Naive thymus-derived CD4-positive, alpha-beta T cell (primary cell): ENCODE data around the gene HDAC6. TPM values are rescaled to one million over a fixed set of nuclear protein-coding genes. Genes with fewer than 3 reads are reported as not detected.

Experiments used
- ATAC-seq: fragments of 150-1000 bp; cut with Tn5 transposase; 2 replicates; pipeline ENCODE4 v1.10.0; 2021; ENCODE audit warnings: mild to moderate bottlenecking, moderate library complexity
- CTCF ChIA-PET: fragments of 350-600 bp; sonication (Branson Sonifier 250); formaldehyde crosslinking; loops from one replicate; lab custom pipeline; 2021; ENCODE audit warnings: antibody characterized with exemption; lab: Charles Lee
- POLR2A ChIA-PET: fragments of 350-600 bp; sonication (Branson Sonifier 250); formaldehyde crosslinking; loops from one replicate; lab custom pipeline; 2021; ENCODE audit warnings: antibody characterized with exemption, inconsistent platforms; lab: Charles Lee
- DNase-seq, 9 donors: peaks; one replicate each; pipeline versions ENCODE4 v3.0.0 to v3.0.0-alpha.2; 2020 to 2022; ENCODE audit warnings: mixed read lengths in 1 of 9
- H3K27ac ChIP-seq: one replicate; pipeline ENCODE4 v1.7.0; 2013; ENCODE audit warnings: mild to moderate bottlenecking, low read depth, low read length, moderate library complexity
- H3K27me3 ChIP-seq, 2 donors: one replicate each; pipeline ENCODE4 v1.7.0; 2013; ENCODE audit warnings: low read length in 2 of 2, mild to moderate bottlenecking in 2 of 2, moderate library complexity in 2 of 2; ENCODE audit not compliant: control insufficient read depth in 2 of 2, insufficient read depth in 2 of 2
- H3K36me3 ChIP-seq, 3 experiments: 1 replicate in 2 of 3; 2 replicates in 1 of 3; pipeline ENCODE4 v1.7.0; 2013; ENCODE audit warnings: low read length in 3 of 3, mild to moderate bottlenecking in 3 of 3, moderate library complexity in 1 of 3; ENCODE audit not compliant: insufficient read depth in 3 of 3, control insufficient read depth in 2 of 3
- H3K4me1 ChIP-seq, 2 donors: one replicate each; pipeline ENCODE4 v1.7.0; 2013; ENCODE audit warnings: low read length in 2 of 2, mild to moderate bottlenecking in 2 of 2, moderate library complexity in 1 of 2; ENCODE audit not compliant: control insufficient read depth in 2 of 2, insufficient read depth in 2 of 2
- H3K4me3 ChIP-seq: 2 replicates; pipeline ENCODE4 v1.7.0; 2013; ENCODE audit warnings: mild to moderate bottlenecking, low read length
- H3K9me3 ChIP-seq, 3 experiments: 1 replicate in 2 of 3; 2 replicates in 1 of 3; pipeline ENCODE4 v1.7.0; 2013; ENCODE audit warnings: low read length in 3 of 3; ENCODE audit not compliant: control insufficient read depth in 2 of 3
- H3K27ac Mint-ChIP-seq, 9 donors: one replicate each; pipeline ENCODE4 v1.8.0; 2020 to 2022; ENCODE audit warnings: mixed read lengths in 9 of 9, mild to moderate bottlenecking in 8 of 9, moderate library complexity in 5 of 9, inconsistent platforms in 2 of 9
- H3K27me3 Mint-ChIP-seq, 5 donors: one replicate each; pipeline ENCODE4 v1.8.0; 2021 to 2022; ENCODE audit warnings: mixed read lengths in 5 of 5, mild to moderate bottlenecking in 1 of 5
- H3K36me3 Mint-ChIP-seq, 5 donors: one replicate each; pipeline ENCODE4 v1.8.0; 2020 to 2022; ENCODE audit warnings: mixed read lengths in 5 of 5, mild to moderate bottlenecking in 3 of 5, inconsistent platforms in 1 of 5
- H3K4me1 Mint-ChIP-seq, 7 donors: one replicate each; pipeline ENCODE4 v1.8.0; 2020 to 2022; ENCODE audit warnings: mixed read lengths in 7 of 7, mild to moderate bottlenecking in 3 of 7, inconsistent platforms in 1 of 7
- H3K4me3 Mint-ChIP-seq, 10 donors: one replicate each; pipeline ENCODE4 v1.8.0; 2020 to 2022; ENCODE audit warnings: mild to moderate bottlenecking in 10 of 10, mixed read lengths in 10 of 10, moderate library complexity in 6 of 10, inconsistent platforms in 2 of 10
- H3K9me3 Mint-ChIP-seq, 11 donors: one replicate each; pipeline ENCODE4 v1.8.0; 2020 to 2022; ENCODE audit warnings: mixed read lengths in 11 of 11, mild to moderate bottlenecking in 4 of 11, inconsistent platforms in 1 of 11, moderate library complexity in 1 of 11
- intact Hi-C, 2 donors: fragments of 100-400 bp; cut with micrococcal nuclease; formaldehyde crosslinking; loops; one replicate each; pipeline ENCODE4 v1.15.1; 2023
- polyA plus RNA-seq, 2 donors: library from polyadenylated mRNA; unstranded; fragments of 300-500 nt; fragmentation: Illumina TruSeq; gene quantifications; one replicate each; pipeline ENCODE4 v1.2.3, GENCODE V29; 2021
- total RNA-seq, 6 experiments: library from RNA in 5 of 6; stranded (reverse) in 5 of 6; gene quantifications; 1 replicate in 5 of 6; 2 replicates in 1 of 6; pipeline ENCODE4 v1.2.3 and lab custom pipeline; 2021 to 2026

Gene HDAC6
- total and polyA plus RNA-seq, 7 experiments from 2014 or later, result 13.3 to 135 (median 87.6) TPM

GRCh38 chrX:48789366-48790220 is 12.3 kb upstream of the HDAC6 start:
- H3K9me3 Mint-ChIP-seq, result peaks cover 0 to 3% (median 0%) of the 10 kb centered on the region in 11 donors
- ChIA-PET POLR2A (no interaction called here), CTCF (no interaction called here)
- Histone ChIP-seq H3K9me3 (no peaks in the 10 kb centered on the region), H3K4me1 (no peaks in the 10 kb centered on the region), H3K27ac (no peak overlapping the region), H3K36me3 (no peaks in the 10 kb centered on the region), H3K27me3 (no peaks in the 10 kb centered on the region), H3K4me3 (no peak overlapping the region)
- DNase-seq (no peak), ATAC-seq (peak; percentile 72)
- peak overlapping the region in 3 of 9 donors; percentile 32 to 63 (median 38) for H3K27ac Mint-ChIP-seq
- no peaks in the 10 kb centered on the region for H3K36me3 Mint-ChIP-seq
- intact Hi-C loops, result no loop called here
- peaks cover 0 to 19% (median 0%) of the 10 kb centered on the region in 5 donors for H3K27me3 Mint-ChIP-seq
- peak overlapping the region in 1 of 10 donors; percentile 38 for H3K4me3 Mint-ChIP-seq
- H3K4me1 Mint-ChIP-seq, result peaks cover 0 to 17% (median 12%) of the 10 kb centered on the region in 7 donors

- no peak overlapping the region for H3K27ac Mint-ChIP-seq
- Histone ChIP-seq H3K9me3 (no peaks in the 10 kb centered on the region), H3K4me3 (no peak overlapping the region), H3K27me3 (no peaks in the 10 kb centered on the region), H3K4me1 (no peaks in the 10 kb centered on the region), H3K36me3 (no peaks in the 10 kb centered on the region), H3K27ac (no peak overlapping the region)
- ATAC-seq, result no peak
- ChIA-PET POLR2A (no interaction called here), CTCF (no interaction called here)
- H3K27me3 Mint-ChIP-seq, result peaks cover 0 to 19% (median 0%) of the 10 kb centered on the region in 5 donors
- H3K4me3 Mint-ChIP-seq, result peak overlapping the region in 1 of 10 donors; percentile 45
- peaks cover 0 to 3% (median 0%) of the 10 kb centered on the region in 11 donors for H3K9me3 Mint-ChIP-seq
- H3K4me1 Mint-ChIP-seq, result peaks cover 0 to 17% (median 12%) of the 10 kb centered on the region in 7 donors
- intact Hi-C loops, result no loop called here
- no peak for DNase-seq
- no peaks in the 10 kb centered on the region for H3K36me3 Mint-ChIP-seq
Measured at GRCh38 chrX:48790477-48790876, 11.4 kb upstream of the HDAC6 start.

- H3K36me3 Mint-ChIP-seq, result no peaks in the 10 kb centered on the region
Measured at GRCh38 chrX:48791063-48791820, 10.6 kb upstream of the HDAC6 start.

GRCh38 chrX:48792219-48792618 is 9.6 kb upstream of the HDAC6 start:
- no peak for ATAC-seq
- POLR2A ChIA-PET, result interaction anchor here (1.5 kb wide), 1 partner anchor 9 kb away, joined by 4 read pairs; the partner anchor contains the start of gene HDAC6
- peaks cover 0 to 3% (median 0%) of the 10 kb centered on the region in 11 donors for H3K9me3 Mint-ChIP-seq
- CTCF ChIA-PET, result no interaction called here
- intact Hi-C loops, result no loop called here
- Histone ChIP-seq H3K36me3 (no peaks in the 10 kb centered on the region), H3K9me3 (no peaks in the 10 kb centered on the region), H3K4me1 (no peaks in the 10 kb centered on the region), H3K27ac (no peak overlapping the region), H3K27me3 (no peaks in the 10 kb centered on the region), H3K4me3 (no peak overlapping the region)
- no peak overlapping the region for H3K4me3 Mint-ChIP-seq
- DNase-seq, result no peak
- no peak overlapping the region for H3K27ac Mint-ChIP-seq
- peaks cover 0 to 14% (median 0%) of the 10 kb centered on the region in 5 donors for H3K27me3 Mint-ChIP-seq
- peaks cover 0 to 17% (median 12%) of the 10 kb centered on the region in 7 donors for H3K4me1 Mint-ChIP-seq
- no peaks in the 10 kb centered on the region for H3K36me3 Mint-ChIP-seq

More at GRCh38 chrX:48791063-48791820, 10.6 kb upstream of the HDAC6 start:
- intact Hi-C loops, result no loop called here
- H3K27ac Mint-ChIP-seq, result no peak overlapping the region
- DNase-seq, result no peak
- peaks cover 0 to 3% (median 0%) of the 10 kb centered on the region in 11 donors for H3K9me3 Mint-ChIP-seq
- peaks cover 0 to 19% (median 0%) of the 10 kb centered on the region in 5 donors for H3K27me3 Mint-ChIP-seq
- ATAC-seq, result no peak
- H3K27ac ChIP-seq, result no peak overlapping the region
- ChIA-PET POLR2A (interaction anchor here (1.5 kb wide), 1 partner anchor 10 kb away, joined by 4 read pairs; the partner anchor contains the start of gene HDAC6), CTCF (no interaction called here)
- H3K4me3 Mint-ChIP-seq, result no peak overlapping the region
- H3K4me3 ChIP-seq, result no peak overlapping the region
- H3K4me1 Mint-ChIP-seq, result peaks cover 0 to 17% (median 12%) of the 10 kb centered on the region in 7 donors
- H3K4me1 ChIP-seq, result no peaks in the 10 kb centered on the region
- no peaks in the 10 kb centered on the region for H3K36me3 ChIP-seq
- no peaks in the 10 kb centered on the region for H3K27me3 ChIP-seq
- H3K9me3 ChIP-seq, result no peaks in the 10 kb centered on the region

GRCh38 chrX:48793935-48794334 is 7.9 kb upstream of the HDAC6 start:
- CTCF ChIA-PET, result no interaction called here
- H3K9me3 Mint-ChIP-seq, result no peaks in the 10 kb centered on the region
- Histone ChIP-seq H3K27ac (no peak overlapping the region), H3K36me3 (no peaks in the 10 kb centered on the region), H3K4me3 (no peak overlapping the region), H3K9me3 (no peaks in the 10 kb centered on the region), H3K27me3 (no peaks in the 10 kb centered on the region), H3K4me1 (no peaks in the 10 kb centered on the region)
- DNase-seq (no peak), ATAC-seq (no peak)
- POLR2A ChIA-PET, result no interaction called here
- H3K27ac Mint-ChIP-seq, result no peak overlapping the region
- no peaks in the 10 kb centered on the region for H3K36me3 Mint-ChIP-seq
- H3K4me1 Mint-ChIP-seq, result peaks cover 0 to 15% (median 8%) of the 10 kb centered on the region in 7 donors
- H3K4me3 Mint-ChIP-seq, result no peak overlapping the region
- intact Hi-C loops, result no loop called here
- H3K27me3 Mint-ChIP-seq, result peaks cover 0 to 4% (median 0%) of the 10 kb centered on the region in 5 donors

- ATAC-seq (no peak), DNase-seq (no peak)
- H3K27ac ChIP-seq, result no peak overlapping the region
- H3K27me3 Mint-ChIP-seq, result peaks cover 0 to 4% (median 0%) of the 10 kb centered on the region in 5 donors
- H3K27me3 ChIP-seq, result no peaks in the 10 kb centered on the region
- no peaks in the 10 kb centered on the region for H3K36me3 ChIP-seq
- peaks cover 0 to 12% (median 3%) of the 10 kb centered on the region in 7 donors for H3K4me1 Mint-ChIP-seq
- H3K4me3 ChIP-seq, result no peak overlapping the region
- intact Hi-C loops, result no loop called here
- CTCF ChIA-PET, result no interaction called here
- POLR2A ChIA-PET, result no interaction called here
- no peaks in the 10 kb centered on the region for H3K9me3 Mint-ChIP-seq
- H3K4me3 Mint-ChIP-seq, result no peak overlapping the region
- H3K4me1 ChIP-seq, result no peaks in the 10 kb centered on the region
- H3K27ac Mint-ChIP-seq, result no peak overlapping the region
- no peaks in the 10 kb centered on the region for H3K36me3 Mint-ChIP-seq
- H3K9me3 ChIP-seq, result no peaks in the 10 kb centered on the region
Measured at GRCh38 chrX:48794340-48794910, 7.4 kb upstream of the HDAC6 start.
